ENCODE measurements around the gene PPIL4. TPM values are rescaled to one million over a fixed set of nuclear protein-coding genes. Genes with fewer than 3 reads are reported as not detected.

PPIL4 gene
- total RNA-seq, 1 experiment from 2014 or later, result 27.7 TPM

DNA sequence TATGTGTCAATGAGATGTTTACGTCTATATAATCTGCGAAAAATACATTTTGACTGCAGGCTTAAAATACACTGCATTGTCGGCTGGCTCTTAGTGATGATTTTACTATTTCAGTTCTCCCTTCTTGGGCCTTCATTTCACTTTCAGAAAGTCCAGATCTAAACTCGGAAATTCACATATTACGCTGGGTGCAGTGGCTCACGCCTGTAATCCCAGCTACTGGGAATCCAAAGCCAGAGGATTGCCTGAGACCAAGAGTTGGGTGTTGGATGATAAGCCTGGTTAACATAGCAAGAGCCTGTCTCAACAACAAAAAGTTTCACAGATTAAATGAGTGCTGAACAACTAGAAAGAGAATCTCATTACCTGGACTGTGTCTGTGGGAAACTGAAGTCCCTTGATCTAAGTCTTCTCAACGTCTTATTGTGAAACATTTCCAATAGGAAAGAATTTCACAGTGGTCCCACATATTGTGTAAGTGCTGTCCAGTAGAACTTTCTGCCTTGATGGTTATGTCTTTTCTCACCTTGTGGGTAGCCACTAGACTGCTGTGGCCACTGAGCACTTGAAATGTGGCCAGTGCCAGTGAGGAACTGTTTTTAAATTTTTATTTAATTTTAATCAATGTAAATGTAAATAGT is 22.2 kb upstream of the PPIL4 start (continued):
- TF ChIP-seq TEAD1 (CRISPR knock-in tag; IDR thresholded peaks at IDR 0.05) (no peak), GRHL2 (CRISPR knock-in tag; IDR thresholded peaks at IDR 0.05; ENCODE audit: insufficient replicate concordance, severe bottlenecking) (no peak), ZNF317 (CRISPR knock-in tag; IDR thresholded peaks at IDR 0.05; ENCODE audit: borderline replicate concordance, low read depth) (no peak)
- TF ChIP-seq, protein P1, sequence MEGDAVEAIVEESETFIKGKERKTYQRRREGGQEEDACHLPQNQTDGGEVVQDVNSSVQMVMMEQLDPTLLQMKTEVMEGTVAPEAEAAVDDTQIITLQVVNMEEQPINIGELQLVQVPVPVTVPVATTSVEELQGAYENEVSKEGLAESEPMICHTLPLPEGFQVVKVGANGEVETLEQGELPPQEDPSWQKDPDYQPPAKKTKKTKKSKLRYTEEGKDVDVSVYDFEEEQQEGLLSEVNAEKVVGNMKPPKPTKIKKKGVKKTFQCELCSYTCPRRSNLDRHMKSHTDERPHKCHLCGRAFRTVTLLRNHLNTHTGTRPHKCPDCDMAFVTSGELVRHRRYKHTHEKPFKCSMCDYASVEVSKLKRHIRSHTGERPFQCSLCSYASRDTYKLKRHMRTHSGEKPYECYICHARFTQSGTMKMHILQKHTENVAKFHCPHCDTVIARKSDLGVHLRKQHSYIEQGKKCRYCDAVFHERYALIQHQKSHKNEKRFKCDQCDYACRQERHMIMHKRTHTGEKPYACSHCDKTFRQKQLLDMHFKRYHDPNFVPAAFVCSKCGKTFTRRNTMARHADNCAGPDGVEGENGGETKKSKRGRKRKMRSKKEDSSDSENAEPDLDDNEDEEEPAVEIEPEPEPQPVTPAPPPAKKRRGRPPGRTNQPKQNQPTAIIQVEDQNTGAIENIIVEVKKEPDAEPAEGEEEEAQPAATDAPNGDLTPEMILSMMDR (IDR thresholded peaks at IDR 0.05), result no peak
- TF ChIP-seq, protein P2, sequence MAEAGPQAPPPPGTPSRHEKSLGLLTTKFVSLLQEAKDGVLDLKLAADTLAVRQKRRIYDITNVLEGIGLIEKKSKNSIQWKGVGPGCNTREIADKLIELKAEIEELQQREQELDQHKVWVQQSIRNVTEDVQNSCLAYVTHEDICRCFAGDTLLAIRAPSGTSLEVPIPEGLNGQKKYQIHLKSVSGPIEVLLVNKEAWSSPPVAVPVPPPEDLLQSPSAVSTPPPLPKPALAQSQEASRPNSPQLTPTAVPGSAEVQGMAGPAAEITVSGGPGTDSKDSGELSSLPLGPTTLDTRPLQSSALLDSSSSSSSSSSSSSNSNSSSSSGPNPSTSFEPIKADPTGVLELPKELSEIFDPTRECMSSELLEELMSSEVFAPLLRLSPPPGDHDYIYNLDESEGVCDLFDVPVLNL (CRISPR knock-in tag; IDR thresholded peaks at IDR 0.05; ENCODE audit: borderline replicate concordance, low read depth), result no peak

DNA sequence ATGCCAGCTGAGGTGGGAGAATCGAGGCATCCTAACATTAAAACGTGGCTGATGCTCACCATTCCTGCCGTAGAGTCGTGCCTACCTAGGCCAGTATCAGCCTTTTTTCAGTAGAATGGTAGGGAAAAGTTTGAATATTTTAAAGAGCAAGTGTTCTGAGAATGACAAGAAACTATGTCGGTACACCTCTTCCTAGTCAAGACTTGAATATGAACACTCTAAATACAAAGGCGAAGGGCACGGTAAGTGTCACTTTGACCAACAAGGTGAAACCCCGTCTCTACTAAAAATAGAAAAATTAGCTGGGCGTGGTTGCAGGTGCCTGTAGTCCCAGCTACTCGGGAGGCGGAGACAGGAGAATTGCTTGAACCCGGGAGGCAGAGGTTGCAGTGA is 21.3 kb upstream of the PPIL4 start:
- no peaks in the 10 kb centered on the region for H3K9me3 Mint-ChIP-seq
- H3K36me3 Mint-ChIP-seq, result no peaks in the 10 kb centered on the region
- H3K4me1 Mint-ChIP-seq, result peaks cover 15% of the 10 kb centered on the region
- ATAC-seq (no peak), DNase-seq (ENCODE audit: low spot score) (no peak)
- H3K27me3 Mint-ChIP-seq (ENCODE audit: low read depth), result no peaks in the 10 kb centered on the region; the same call in 1 of the 2 replicates
- ChIA-PET CTCF (interaction anchor here (0.6 kb wide), 1 partner anchor 138 kb away, joined by 3 read pairs; no protein-coding TSS in a partner anchor), POLR2A (no interaction called here)
- TF ChIP-seq, protein P3, sequence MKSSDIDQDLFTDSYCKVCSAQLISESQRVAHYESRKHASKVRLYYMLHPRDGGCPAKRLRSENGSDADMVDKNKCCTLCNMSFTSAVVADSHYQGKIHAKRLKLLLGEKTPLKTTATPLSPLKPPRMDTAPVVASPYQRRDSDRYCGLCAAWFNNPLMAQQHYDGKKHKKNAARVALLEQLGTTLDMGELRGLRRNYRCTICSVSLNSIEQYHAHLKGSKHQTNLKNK (CRISPR knock-in tag; IDR thresholded peaks at IDR 0.05), result no peak
- TF ChIP-seq NR1H2 (CRISPR knock-in tag; IDR thresholded peaks at IDR 0.05) (no peak), FOXK1 (CRISPR knock-in tag; IDR thresholded peaks at IDR 0.05) (no peak)
- H3K4me3 Mint-ChIP-seq, result peak overlapping the region; percentile 91
- peak overlapping the region; percentile 88 for H3K27ac Mint-ChIP-seq

DNA sequence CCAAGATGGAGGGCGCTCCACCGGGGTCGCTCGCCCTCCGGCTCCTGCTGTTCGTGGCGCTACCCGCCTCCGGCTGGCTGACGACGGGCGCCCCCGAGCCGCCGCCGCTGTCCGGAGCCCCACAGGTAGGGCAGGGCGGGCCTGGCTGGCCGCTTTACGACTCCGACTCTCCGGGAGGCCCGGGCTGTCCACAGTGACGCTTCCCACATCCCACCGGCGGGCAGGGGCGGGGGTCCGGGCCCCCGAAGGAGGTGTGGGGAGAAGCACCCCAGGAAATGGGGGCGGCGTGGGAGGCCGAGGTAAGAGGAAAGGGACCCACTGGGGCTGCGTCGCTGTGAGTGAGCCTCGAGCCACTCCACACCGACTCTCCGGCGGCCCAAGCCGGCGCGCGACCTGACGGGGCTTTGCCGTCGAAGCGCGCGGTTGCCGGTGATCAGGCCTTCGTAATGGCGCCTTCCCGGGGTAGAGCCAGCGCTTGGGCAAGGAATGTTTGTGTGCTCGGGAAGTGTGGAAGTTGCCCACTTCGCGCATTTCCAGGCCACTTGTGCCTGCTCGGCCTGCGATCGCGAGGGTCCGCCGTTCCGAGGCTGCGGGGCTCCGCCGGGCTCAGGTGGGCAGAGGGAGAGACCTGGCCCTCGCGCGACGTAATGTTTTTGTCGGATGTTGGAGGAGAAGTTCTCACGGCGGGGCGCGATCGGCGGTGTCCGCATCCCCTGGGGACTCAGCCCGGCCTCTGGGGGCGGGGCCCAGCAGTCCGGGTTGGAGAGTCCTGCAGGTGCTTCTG is 20.8 kb upstream of the PPIL4 start:
- POLR2A ChIA-PET, result no interaction called here
- H3K4me3 Mint-ChIP-seq, result peak overlapping the region; percentile 91
- H3K27me3 Mint-ChIP-seq (ENCODE audit: low read depth), result no peaks in the 10 kb centered on the region; the same call in 1 of the 2 replicates
- no peaks in the 10 kb centered on the region for H3K9me3 Mint-ChIP-seq
- DNase-seq (ENCODE audit: low spot score), result peak; percentile 77
- H3K4me1 Mint-ChIP-seq, result peaks cover 15% of the 10 kb centered on the region
- ATAC-seq, result peak; percentile 39
- peak overlapping the region; percentile 88 for H3K27ac Mint-ChIP-seq
- H3K36me3 Mint-ChIP-seq, result no peaks in the 10 kb centered on the region
- CTCF ChIA-PET, result interaction anchor here (0.6 to 1.0 kb wide), 10 partner anchors 18 to 363 kb away, joined by 3 to 7 read pairs (median 3); partner anchors contain the start of gene PPIL4
- TF ChIP-seq, protein P4, sequence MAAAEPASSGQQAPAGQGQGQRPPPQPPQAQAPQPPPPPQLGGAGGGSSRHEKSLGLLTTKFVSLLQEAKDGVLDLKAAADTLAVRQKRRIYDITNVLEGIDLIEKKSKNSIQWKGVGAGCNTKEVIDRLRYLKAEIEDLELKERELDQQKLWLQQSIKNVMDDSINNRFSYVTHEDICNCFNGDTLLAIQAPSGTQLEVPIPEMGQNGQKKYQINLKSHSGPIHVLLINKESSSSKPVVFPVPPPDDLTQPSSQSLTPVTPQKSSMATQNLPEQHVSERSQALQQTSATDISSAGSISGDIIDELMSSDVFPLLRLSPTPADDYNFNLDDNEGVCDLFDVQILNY (CRISPR knock-in tag; IDR thresholded peaks at IDR 0.05), result peak; percentile 64; the same call in 1 of the 2 replicates
- TF ChIP-seq, protein P5, sequence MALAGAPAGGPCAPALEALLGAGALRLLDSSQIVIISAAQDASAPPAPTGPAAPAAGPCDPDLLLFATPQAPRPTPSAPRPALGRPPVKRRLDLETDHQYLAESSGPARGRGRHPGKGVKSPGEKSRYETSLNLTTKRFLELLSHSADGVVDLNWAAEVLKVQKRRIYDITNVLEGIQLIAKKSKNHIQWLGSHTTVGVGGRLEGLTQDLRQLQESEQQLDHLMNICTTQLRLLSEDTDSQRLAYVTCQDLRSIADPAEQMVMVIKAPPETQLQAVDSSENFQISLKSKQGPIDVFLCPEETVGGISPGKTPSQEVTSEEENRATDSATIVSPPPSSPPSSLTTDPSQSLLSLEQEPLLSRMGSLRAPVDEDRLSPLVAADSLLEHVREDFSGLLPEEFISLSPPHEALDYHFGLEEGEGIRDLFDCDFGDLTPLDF (CRISPR knock-in tag; IDR thresholded peaks at IDR 0.05), result peak; percentile 28; the same call in 1 of the 2 replicates
- no peak for TF ChIP-seq ZNF671 (CRISPR knock-in tag; IDR thresholded peaks at IDR 0.05)
- TF ChIP-seq TEAD4 (CRISPR knock-in tag; IDR thresholded peaks at IDR 0.05), result no peak
- peak; percentile 67; the same call in 1 of the 2 replicates for TF ChIP-seq CREM (CRISPR knock-in tag; IDR thresholded peaks at IDR 0.05)
- TF ChIP-seq, protein P6, sequence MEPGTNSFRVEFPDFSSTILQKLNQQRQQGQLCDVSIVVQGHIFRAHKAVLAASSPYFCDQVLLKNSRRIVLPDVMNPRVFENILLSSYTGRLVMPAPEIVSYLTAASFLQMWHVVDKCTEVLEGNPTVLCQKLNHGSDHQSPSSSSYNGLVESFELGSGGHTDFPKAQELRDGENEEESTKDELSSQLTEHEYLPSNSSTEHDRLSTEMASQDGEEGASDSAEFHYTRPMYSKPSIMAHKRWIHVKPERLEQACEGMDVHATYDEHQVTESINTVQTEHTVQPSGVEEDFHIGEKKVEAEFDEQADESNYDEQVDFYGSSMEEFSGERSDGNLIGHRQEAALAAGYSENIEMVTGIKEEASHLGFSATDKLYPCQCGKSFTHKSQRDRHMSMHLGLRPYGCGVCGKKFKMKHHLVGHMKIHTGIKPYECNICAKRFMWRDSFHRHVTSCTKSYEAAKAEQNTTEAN (CRISPR knock-in tag; IDR thresholded peaks at IDR 0.05), result 0 out of 2 replicates have a peak, but pooled peaks have one; percentile 53
- TF ChIP-seq OVOL2 (CRISPR knock-in tag; IDR thresholded peaks at IDR 0.05; ENCODE audit: borderline replicate concordance), result no peak
- no peak; the same call in 1 of the 2 replicates for TF ChIP-seq ZNF416 (CRISPR knock-in tag; IDR thresholded peaks at IDR 0.05)
- 0 out of 2 replicates have a peak, but pooled peaks have one; percentile 69 for TF ChIP-seq ELF4 (CRISPR knock-in tag; IDR thresholded peaks at IDR 0.05; ENCODE audit: low read depth)
- no peak for TF ChIP-seq NR3C1 (CRISPR knock-in tag; conservative IDR thresholded peaks at IDR 0.05; ENCODE audit: low read depth)
- 0 out of 2 replicates have a peak, but pooled peaks have one; percentile 17 for TF ChIP-seq FOXK1 (CRISPR knock-in tag; IDR thresholded peaks at IDR 0.05)
- TF ChIP-seq ZNF263 (CRISPR knock-in tag; IDR thresholded peaks at IDR 0.05; ENCODE audit: low read depth), result 0 out of 2 replicates have a peak, but pooled peaks have one; percentile 40
- no peak for TF ChIP-seq NR2C2 (CRISPR knock-in tag; IDR thresholded peaks at IDR 0.05)
- no peak for TF ChIP-seq EMX1 (CRISPR knock-in tag; IDR thresholded peaks at IDR 0.05)
- TF ChIP-seq, protein P7, sequence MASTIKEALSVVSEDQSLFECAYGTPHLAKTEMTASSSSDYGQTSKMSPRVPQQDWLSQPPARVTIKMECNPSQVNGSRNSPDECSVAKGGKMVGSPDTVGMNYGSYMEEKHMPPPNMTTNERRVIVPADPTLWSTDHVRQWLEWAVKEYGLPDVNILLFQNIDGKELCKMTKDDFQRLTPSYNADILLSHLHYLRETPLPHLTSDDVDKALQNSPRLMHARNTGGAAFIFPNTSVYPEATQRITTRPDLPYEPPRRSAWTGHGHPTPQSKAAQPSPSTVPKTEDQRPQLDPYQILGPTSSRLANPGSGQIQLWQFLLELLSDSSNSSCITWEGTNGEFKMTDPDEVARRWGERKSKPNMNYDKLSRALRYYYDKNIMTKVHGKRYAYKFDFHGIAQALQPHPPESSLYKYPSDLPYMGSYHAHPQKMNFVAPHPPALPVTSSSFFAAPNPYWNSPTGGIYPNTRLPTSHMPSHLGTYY (CRISPR knock-in tag; IDR thresholded peaks at IDR 0.05), result no peak
- peak; percentile 48; the same call in 1 of the 2 replicates for TF ChIP-seq ETV6 (CRISPR knock-in tag; IDR thresholded peaks at IDR 0.05)

Data from WTC11 (cell line).